CD4-positive, CD25-positive, alpha-beta regulatory T cell (primary cell): ENCODE data around the gene EDA. TPM values are rescaled to one million over a fixed set of nuclear protein-coding genes. Genes with fewer than 3 reads are reported as not detected.

Experiments
- ATAC-seq, 2 donors: fragments of 150-1000 bp; cut with Tn5 transposase; one replicate each; pipeline ENCODE4 v1.10.0; 2021; ENCODE audit warnings: low read depth in 2 of 2, moderate number of reproducible peaks in 2 of 2, moderate library complexity in 1 of 2
- DNase-seq, 3 donors: peaks; one replicate each; pipeline versions ENCODE4 v3.0.0 to v3.0.0-alpha.2; 2012 to 2022; ENCODE audit warnings: mixed read lengths in 1 of 3
- H3K27ac ChIP-seq: one replicate; pipeline ENCODE4 v1.7.0; 2013; ENCODE audit warnings: mild to moderate bottlenecking, low read length; ENCODE audit not compliant: insufficient read depth, poor library complexity, severe bottlenecking
- H3K27me3 ChIP-seq: one replicate; pipeline ENCODE4 v1.7.0; 2013; ENCODE audit warnings: low read length; ENCODE audit not compliant: control insufficient read depth, insufficient read depth
- H3K36me3 ChIP-seq: one replicate; pipeline ENCODE4 v1.7.0; 2013; ENCODE audit warnings: mild to moderate bottlenecking, low read length, moderate library complexity; ENCODE audit not compliant: control insufficient read depth, insufficient read depth
- H3K4me1 ChIP-seq: 2 replicates; pipeline ENCODE4 v1.7.0; 2013; ENCODE audit warnings: mild to moderate bottlenecking, low read length; ENCODE audit not compliant: insufficient read depth, control insufficient read depth, poor library complexity, severe bottlenecking
- H3K4me3 ChIP-seq: one replicate; pipeline ENCODE4 v1.7.0; 2013; ENCODE audit warnings: low read depth, mild to moderate bottlenecking, low read length, moderate library complexity
- H3K9me3 ChIP-seq, 2 experiments: 1 replicate in 1 of 2; 2 replicates in 1 of 2; pipeline ENCODE4 v1.7.0; 2013; ENCODE audit warnings: low read length in 2 of 2, mild to moderate bottlenecking in 1 of 2, moderate library complexity in 1 of 2; ENCODE audit not compliant: control insufficient read depth in 2 of 2
- H3K27ac Mint-ChIP-seq, 3 donors: one replicate each; pipeline ENCODE4 v1.8.0; 2020 to 2022; ENCODE audit warnings: mild to moderate bottlenecking in 3 of 3, mixed read lengths in 3 of 3, moderate library complexity in 2 of 3
- H3K27me3 Mint-ChIP-seq: one replicate; pipeline ENCODE4 v1.8.0; 2022; ENCODE audit warnings: mild to moderate bottlenecking, mixed read lengths
- H3K36me3 Mint-ChIP-seq: one replicate; pipeline ENCODE4 v1.8.0; 2020; ENCODE audit warnings: mixed read lengths
- H3K4me1 Mint-ChIP-seq, 4 donors: one replicate each; pipeline ENCODE4 v1.8.0; 2020 to 2022; ENCODE audit warnings: mixed read lengths in 4 of 4, mild to moderate bottlenecking in 1 of 4
- H3K4me3 Mint-ChIP-seq, 4 donors: one replicate each; pipeline ENCODE4 v1.8.0; 2020 to 2022; ENCODE audit warnings: mild to moderate bottlenecking in 4 of 4, mixed read lengths in 4 of 4, moderate library complexity in 3 of 4
- H3K9me3 Mint-ChIP-seq, 7 donors: one replicate each; pipeline ENCODE4 v1.8.0; 2020 to 2022; ENCODE audit warnings: mixed read lengths in 7 of 7, mild to moderate bottlenecking in 3 of 7, moderate library complexity in 2 of 7
- polyA plus RNA-seq, 4 donors: library from polyadenylated mRNA; unstranded; fragments of 300-500 nt; fragmentation: Illumina TruSeq; gene quantifications; one replicate each; pipeline ENCODE4 v1.2.3, GENCODE V29; 2021
- total RNA-seq: library from RNA; stranded (reverse); gene quantifications from one replicate; pipeline ENCODE4 v1.2.3, GENCODE V29; 2022

EDA gene
- total and polyA plus RNA-seq, 5 donors from 2014 or later: 0.45 to 2.4 (median 0.85) TPM; not detected in 2

DNA sequence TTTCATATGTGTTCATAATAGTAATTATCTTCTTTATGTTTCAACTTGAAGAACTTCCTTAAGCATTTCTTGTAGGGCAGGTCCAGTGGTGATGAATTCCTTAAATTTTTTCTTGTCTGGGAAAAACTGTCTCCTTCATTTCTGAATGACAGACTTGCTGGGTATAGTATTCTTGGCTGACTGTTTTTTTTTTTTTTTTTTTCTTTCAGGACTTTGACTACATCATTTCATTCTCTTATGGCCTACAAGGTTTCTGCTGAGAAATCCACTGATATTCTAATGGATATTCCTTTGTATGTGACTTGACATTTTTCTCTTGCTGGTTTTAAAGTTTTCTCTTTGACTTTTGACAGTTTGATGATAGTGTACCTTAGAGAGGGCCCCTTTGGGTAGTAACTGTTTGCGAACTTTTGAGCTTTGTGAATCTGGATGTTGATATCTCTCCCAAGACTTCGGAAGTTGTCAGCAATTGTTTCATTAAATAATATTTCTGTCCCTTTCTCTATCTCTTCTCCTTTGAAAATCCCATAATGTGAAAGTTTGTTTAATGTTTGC lies 54.2 kb downstream of the EDA start:
- Mint-ChIP-seq H3K36me3 (no peaks in the 10 kb centered on the region), H3K4me3 (no peak overlapping the region), H3K9me3 (peaks cover 0 to 21% (median 5%) of the 10 kb centered on the region in 7 donors), H3K27ac (no peak overlapping the region), H3K4me1 (no peaks in the 10 kb centered on the region), H3K27me3 (no peaks in the 10 kb centered on the region)
- no peaks in the 10 kb centered on the region for H3K4me1 ChIP-seq
- no peaks in the 10 kb centered on the region for H3K36me3 ChIP-seq
- H3K9me3 ChIP-seq: peaks cover 6 to 16% of the 10 kb centered on the region in 2 experiments
- DNase-seq (no peak), ATAC-seq (no peak)
- H3K4me3 ChIP-seq: no peak overlapping the region
- no peak overlapping the region for H3K27ac ChIP-seq
- H3K27me3 ChIP-seq: no peaks in the 10 kb centered on the region

DNA sequence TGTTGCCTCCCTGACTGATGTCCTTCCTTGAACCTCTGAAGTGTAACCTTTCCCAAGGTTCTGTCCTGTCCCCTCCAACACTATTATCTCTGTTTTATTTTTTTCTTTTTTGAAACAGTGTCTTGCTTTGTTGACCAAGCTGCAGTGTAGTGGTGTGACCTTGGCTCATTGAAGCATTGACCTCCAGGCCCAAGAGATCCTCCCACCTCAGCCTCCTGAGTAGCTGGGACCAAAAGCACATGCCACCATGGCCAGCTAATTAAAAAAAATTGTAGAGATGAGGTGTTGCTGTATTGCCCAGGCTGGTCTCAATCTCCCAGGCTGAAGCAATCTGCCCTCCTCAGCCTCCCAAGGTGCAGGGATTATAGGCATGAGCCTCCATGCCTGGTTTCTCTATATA lies 59.0 kb downstream of the EDA start:
- no peak overlapping the region for H3K4me3 Mint-ChIP-seq
- peaks cover 0 to 19% (median 4%) of the 10 kb centered on the region in 7 donors for H3K9me3 Mint-ChIP-seq
- Histone ChIP-seq H3K27me3 (no peaks in the 10 kb centered on the region), H3K36me3 (no peaks in the 10 kb centered on the region), H3K4me3 (no peak overlapping the region), H3K27ac (no peak overlapping the region), H3K9me3 (peaks cover 5 to 16% of the 10 kb centered on the region in 2 experiments), H3K4me1 (no peaks in the 10 kb centered on the region)
- DNase-seq: no peak
- ATAC-seq: no peak
- no peaks in the 10 kb centered on the region for H3K27me3 Mint-ChIP-seq
- H3K36me3 Mint-ChIP-seq: no peaks in the 10 kb centered on the region
- H3K27ac Mint-ChIP-seq: no peak overlapping the region
- no peaks in the 10 kb centered on the region for H3K4me1 Mint-ChIP-seq

DNA sequence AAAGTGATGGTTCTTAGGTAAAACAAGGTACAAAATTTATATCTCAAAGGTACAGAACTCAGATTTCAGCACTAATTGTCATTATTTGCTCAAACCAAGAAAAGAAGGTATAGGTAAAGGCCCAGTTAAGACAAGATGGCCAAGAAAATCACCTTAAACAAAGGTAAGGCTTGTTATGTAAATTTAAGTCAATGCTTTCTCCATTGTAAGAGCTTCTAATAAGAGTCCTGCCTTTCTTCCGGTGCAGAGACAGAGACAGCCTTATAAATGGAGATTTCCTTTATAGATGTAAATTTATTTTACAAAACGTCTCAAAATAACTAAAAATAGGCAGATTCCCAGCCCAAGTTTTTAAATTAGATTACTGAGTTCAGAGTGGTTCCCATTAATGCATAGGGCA lies 89.9 kb downstream of the EDA start:
- no peaks in the 10 kb centered on the region for H3K27me3 Mint-ChIP-seq
- no peaks in the 10 kb centered on the region for H3K4me1 Mint-ChIP-seq
- no peaks in the 10 kb centered on the region for H3K36me3 ChIP-seq
- peaks cover 0 to 5% (median 1%) of the 10 kb centered on the region in 7 donors for H3K9me3 Mint-ChIP-seq
- no peak for ATAC-seq
- no peaks in the 10 kb centered on the region for H3K27me3 ChIP-seq
- H3K27ac Mint-ChIP-seq: no peak overlapping the region
- no peak overlapping the region for H3K4me3 Mint-ChIP-seq
- H3K4me1 ChIP-seq: no peaks in the 10 kb centered on the region
- H3K9me3 ChIP-seq: no peaks in the 10 kb centered on the region
- DNase-seq: no peak
- no peaks in the 10 kb centered on the region for H3K36me3 Mint-ChIP-seq
- H3K27ac ChIP-seq: no peak overlapping the region
- H3K4me3 ChIP-seq: no peak overlapping the region

DNA sequence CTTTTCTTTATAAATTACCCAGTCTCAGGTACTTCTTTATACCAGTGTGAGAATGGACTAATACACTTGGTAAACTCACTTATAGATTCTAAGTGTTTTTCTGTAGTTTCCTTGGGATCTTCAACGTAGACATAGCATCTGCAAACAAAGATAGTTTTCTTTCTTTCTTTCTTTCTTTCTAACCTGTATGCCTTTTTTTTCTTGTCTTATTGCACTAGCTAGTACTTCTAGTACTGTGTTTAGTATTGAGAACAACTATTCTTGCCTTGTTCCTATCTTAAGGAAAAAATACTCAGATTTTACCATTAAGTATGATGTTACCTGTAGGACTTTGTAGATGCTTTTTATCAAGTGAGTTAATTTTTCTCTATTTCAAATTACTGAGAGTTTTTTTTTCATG lies 102.2 kb downstream of the EDA start:
- ATAC-seq (no peak), DNase-seq (no peak)
- Histone ChIP-seq H3K9me3 (no peaks in the 10 kb centered on the region), H3K4me3 (no peak overlapping the region), H3K36me3 (no peaks in the 10 kb centered on the region), H3K27me3 (no peaks in the 10 kb centered on the region), H3K27ac (no peak overlapping the region), H3K4me1 (no peaks in the 10 kb centered on the region)
- Mint-ChIP-seq H3K4me1 (no peaks in the 10 kb centered on the region), H3K4me3 (no peak overlapping the region), H3K9me3 (peaks cover 0 to 18% (median 2%) of the 10 kb centered on the region in 7 donors), H3K36me3 (no peaks in the 10 kb centered on the region), H3K27me3 (no peaks in the 10 kb centered on the region), H3K27ac (no peak overlapping the region)

DNA sequence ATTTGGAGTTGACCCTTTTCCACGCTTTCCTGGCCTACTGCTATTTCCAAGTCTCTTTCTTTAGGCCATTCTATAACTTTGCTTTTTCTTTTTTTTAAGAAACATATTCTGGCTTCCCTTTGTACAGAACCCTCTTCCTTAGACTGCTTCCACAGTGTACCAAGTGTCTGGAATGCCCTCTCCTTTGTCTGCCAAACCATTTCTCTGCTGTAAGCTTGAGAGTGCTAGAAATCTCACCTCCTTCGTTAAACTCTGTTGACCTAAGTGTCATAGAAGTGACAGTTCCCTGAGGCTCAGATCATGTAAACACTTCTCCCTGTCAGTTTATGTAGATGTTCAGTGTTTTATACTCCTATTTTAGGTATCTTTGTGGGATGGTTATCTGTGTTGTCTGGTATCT lies 108.4 kb downstream of the EDA start:
- ATAC-seq: no peak
- peaks cover 0 to 2% (median 0%) of the 10 kb centered on the region in 7 donors for H3K9me3 Mint-ChIP-seq

DNA sequence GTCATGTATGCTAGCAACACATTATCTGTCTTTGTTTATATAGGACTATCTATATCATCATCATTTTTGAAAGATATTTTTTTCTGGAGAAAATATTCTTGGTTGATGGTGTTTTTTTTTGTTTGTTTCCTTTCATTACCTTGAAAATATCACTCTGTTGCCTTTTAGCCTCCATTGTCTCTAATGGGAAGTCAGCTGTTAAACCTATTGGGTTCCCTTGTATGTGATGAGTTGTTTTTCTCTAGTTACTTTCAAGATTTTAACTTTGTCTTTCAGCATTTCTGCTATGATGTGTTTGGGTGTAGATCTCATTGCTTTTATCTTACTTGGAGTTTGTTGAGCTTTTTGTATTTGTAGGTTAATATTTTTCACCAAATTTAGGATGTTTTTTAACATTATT lies 124.4 kb downstream of the EDA start:
- no peak overlapping the region for H3K27ac Mint-ChIP-seq

More for the DNA sequence above, 108.4 kb downstream of the EDA start:
- Mint-ChIP-seq H3K36me3 (no peaks in the 10 kb centered on the region), H3K27me3 (no peaks in the 10 kb centered on the region), H3K4me3 (no peak overlapping the region), H3K27ac (no peak overlapping the region), H3K4me1 (peaks cover 0 to 2% (median 0%) of the 10 kb centered on the region in 4 donors)
- H3K27me3 ChIP-seq: no peaks in the 10 kb centered on the region
- no peak overlapping the region for H3K4me3 ChIP-seq
- no peak overlapping the region for H3K27ac ChIP-seq
- H3K9me3 ChIP-seq: no peaks in the 10 kb centered on the region
- H3K4me1 ChIP-seq: no peaks in the 10 kb centered on the region
- DNase-seq: no peak
- H3K36me3 ChIP-seq: no peaks in the 10 kb centered on the region

DNA sequence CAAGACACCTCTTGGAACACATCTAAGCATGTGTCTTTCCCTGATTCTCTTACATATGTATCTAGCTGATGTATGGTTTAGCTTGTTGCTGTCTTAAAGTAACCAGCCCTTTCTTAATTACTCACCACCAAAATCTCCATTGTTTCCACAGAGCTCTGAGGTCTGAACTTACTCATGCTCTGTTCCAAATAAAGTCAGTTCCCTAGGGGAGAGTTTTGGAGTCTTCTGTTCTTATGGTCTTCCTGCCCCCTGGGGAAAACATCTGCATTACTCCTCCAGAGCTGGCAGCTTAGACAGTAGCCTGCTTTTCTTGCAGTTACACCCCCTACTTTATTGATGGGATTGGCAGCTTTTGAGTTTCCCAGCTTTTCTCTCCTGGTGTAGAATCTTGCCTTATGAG lies 125.8 kb downstream of the EDA start:
- Mint-ChIP-seq H3K4me3 (no peak overlapping the region), H3K27ac (no peak overlapping the region), H3K4me1 (no peaks in the 10 kb centered on the region), H3K9me3 (peaks cover 0 to 21% (median 6%) of the 10 kb centered on the region in 7 donors), H3K27me3 (no peaks in the 10 kb centered on the region), H3K36me3 (no peaks in the 10 kb centered on the region)
- Histone ChIP-seq H3K36me3 (no peaks in the 10 kb centered on the region), H3K9me3 (peaks cover 0 to 3% of the 10 kb centered on the region in 2 experiments), H3K4me1 (no peaks in the 10 kb centered on the region), H3K4me3 (no peak overlapping the region), H3K27ac (no peak overlapping the region), H3K27me3 (no peaks in the 10 kb centered on the region)
- no peak for ATAC-seq
- no peak for DNase-seq

More for the DNA sequence above, 124.4 kb downstream of the EDA start:
- DNase-seq: no peak
- no peaks in the 10 kb centered on the region for H3K36me3 Mint-ChIP-seq
- no peak overlapping the region for H3K4me3 Mint-ChIP-seq
- H3K9me3 Mint-ChIP-seq: peaks cover 0 to 21% (median 6%) of the 10 kb centered on the region in 7 donors
- no peaks in the 10 kb centered on the region for H3K4me1 Mint-ChIP-seq
- H3K36me3 ChIP-seq: no peaks in the 10 kb centered on the region
- ATAC-seq: no peak
- H3K27me3 ChIP-seq: no peaks in the 10 kb centered on the region
- H3K27me3 Mint-ChIP-seq: no peaks in the 10 kb centered on the region
- H3K4me1 ChIP-seq: no peaks in the 10 kb centered on the region
- peaks cover 0 to 3% of the 10 kb centered on the region in 2 experiments for H3K9me3 ChIP-seq
- no peak overlapping the region for H3K4me3 ChIP-seq
- H3K27ac ChIP-seq: no peak overlapping the region

DNA sequence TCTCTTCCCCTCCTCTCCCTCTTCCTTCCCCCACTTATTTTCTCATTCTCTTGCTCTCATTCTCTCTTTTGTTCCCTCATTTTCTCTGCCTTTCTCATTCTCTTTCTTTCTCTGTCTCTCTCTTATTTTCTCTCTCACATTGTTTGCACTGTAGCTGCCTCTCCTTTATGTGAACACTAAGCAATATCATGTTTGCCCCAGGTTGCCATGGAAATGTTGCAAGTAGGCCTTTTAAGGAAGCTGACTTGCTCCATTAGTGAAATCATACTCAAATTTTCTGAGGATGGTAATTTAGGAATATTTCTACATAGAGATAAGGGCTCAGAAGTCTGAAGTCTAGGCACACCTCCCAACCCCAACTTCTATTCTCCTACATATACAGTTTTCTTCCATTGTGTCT lies 130.1 kb downstream of the EDA start:
- Mint-ChIP-seq H3K36me3 (no peaks in the 10 kb centered on the region), H3K4me1 (no peaks in the 10 kb centered on the region), H3K9me3 (peaks cover 0 to 12% (median 3%) of the 10 kb centered on the region in 7 donors), H3K27me3 (no peaks in the 10 kb centered on the region), H3K4me3 (no peak overlapping the region), H3K27ac (no peak overlapping the region)
- Histone ChIP-seq H3K36me3 (no peaks in the 10 kb centered on the region), H3K4me1 (no peaks in the 10 kb centered on the region), H3K27me3 (no peaks in the 10 kb centered on the region), H3K4me3 (no peak overlapping the region), H3K9me3 (peaks cover 0 to 2% of the 10 kb centered on the region in 2 experiments), H3K27ac (no peak overlapping the region)
- ATAC-seq (no peak), DNase-seq (no peak)
